Prostate gland (tissue), 2 donors: ENCODE results near the gene CCDC167. TPM values are rescaled to one million over a fixed set of nuclear protein-coding genes. Genes with fewer than 3 reads are reported as not detected.
"Not testable (repeated sequence)": the region's sequence is repeated elsewhere in the genome, so short reads cannot be mapped to it uniquely, and the experiment has no call there.

ENCODE experiments used
- DNase-seq: peaks from one replicate; pipeline ENCODE4 v3.0.0-alpha.2; 2019; ENCODE audit warnings: low spot score
- H3K27ac ChIP-seq, 2 donors: fragments of 200-600 bp; sonication (generic); 2 replicates each; pipeline ENCODE4 v1.5.1; 2017 to 2019
- H3K27me3 ChIP-seq: fragments of 200-600 bp; sonication (generic); replicated peaks from 2 replicates; pipeline ENCODE4 v1.5.1; 2019; ENCODE audit not compliant: insufficient read depth
- H3K36me3 ChIP-seq, 2 donors: fragments of 200-600 bp; sonication (generic); 1 replicate in 1 of 2; 2 replicates in 1 of 2; pipeline versions ENCODE4 v1.5.1 to v1.8.1; 2017 to 2019
- H3K4me1 ChIP-seq: fragments of 200-600 bp; sonication (generic); replicated peaks from 2 replicates; pipeline ENCODE4 v1.5.1; 2019
- H3K4me3 ChIP-seq, 2 donors: fragments of 200-600 bp; sonication (generic); 2 replicates each; pipeline ENCODE4 v1.5.1; 2017 to 2019
- H3K9me3 ChIP-seq: fragments of 200-600 bp; sonication (generic); 2 replicates; pipeline ENCODE4 v1.5.1; 2017
- CTCF ChIP-seq, 4 experiments: fragments of 200-600 bp in 2 of 4; fragments of 450-650 bp in 2 of 4; sonication (generic) in 2 of 4; IDR thresholded peaks; 1 replicate in 3 of 4; 2 replicates in 1 of 4; pipeline ENCODE4 v1.5.1; 2016 to 2019; ENCODE audit warnings: antibody characterized with exemption in 4 of 4, mild to moderate bottlenecking in 2 of 4, moderate library complexity in 2 of 4
- POLR2A ChIP-seq: fragments of 450-650 bp; IDR thresholded peaks from one replicate; pipeline ENCODE4 v1.6.1; 2016; ENCODE audit warnings: antibody characterized with exemption, mild to moderate bottlenecking
- POLR2AphosphoS5 ChIP-seq: sonication (generic); formaldehyde crosslinking; IDR thresholded peaks from one replicate; pipeline ENCODE4 v1.6.1; 2017; ENCODE audit warnings: antibody characterized with exemption
- WGBS: methylation state at CpG from one replicate; pipeline ENCODE4 v1.1.5; 2018; 5-methylcytosine and 5-hydroxymethylcytosine counted together
- intact Hi-C: fragments of 100-400 bp; cut with DNase I; formaldehyde crosslinking; loops from one replicate; pipeline ENCODE4 v1.14.2; 2022
- total RNA-seq, 2 donors: library from RNA; depleted of rRNA; stranded (reverse); fragments of >200 nt; gene quantifications; one replicate each; pipeline ENCODE4 v1.1.0, GENCODE V29; 2016

Gene CCDC167
- total RNA-seq, 2 donors from 2014 or later = 46.9 to 54.6 TPM

GRCh38 chr6:37501632-37502491 is 2.2 kb upstream of the CCDC167 start:
- TF ChIP-seq CTCF (IDR thresholded peaks at IDR 0.05) (no peak), POLR2AphosphoS5 (no peak), POLR2A (no peak)
- no peak for DNase-seq
- Histone ChIP-seq H3K9me3 (no peaks in the 10 kb centered on the region), H3K36me3 (no peaks in the 10 kb centered on the region), H3K4me1 (no peaks in the 10 kb centered on the region), H3K4me3 (no peak overlapping the region), H3K27me3 (no peaks in the 10 kb centered on the region), H3K27ac (no peak overlapping the region)
- WGBS = 66% methylated on average over 10 of the region's 10 CpGs
- intact Hi-C loops = no loop called here

GRCh38 chr6:37500904-37501303 is 1.2 kb upstream of the CCDC167 start:
- H3K27me3 ChIP-seq, intact Hi-C loops, H3K4me3 ChIP-seq, H3K4me1 ChIP-seq, H3K36me3 ChIP-seq, H3K27ac ChIP-seq, H3K9me3 ChIP-seq, DNase-seq: not testable (repeated sequence)
- 90% methylated on average over 6 of the region's 6 CpGs for WGBS

- 71% methylated on average over 4 of the region's 4 CpGs for WGBS
- H3K4me1 ChIP-seq = no peaks in the 10 kb centered on the region
- no peak for TF ChIP-seq POLR2AphosphoS5
- no peak for TF ChIP-seq CTCF (IDR thresholded peaks at IDR 0.05)
- TF ChIP-seq POLR2A = no peak
- no peak overlapping the region for H3K27ac ChIP-seq
- no peak for DNase-seq
- H3K4me3 ChIP-seq = peak overlapping the region; percentile 59 to 61
- no peaks in the 10 kb centered on the region for H3K36me3 ChIP-seq
- no peaks in the 10 kb centered on the region for H3K27me3 ChIP-seq
- intact Hi-C loops = no loop called here
- H3K9me3 ChIP-seq = no peaks in the 10 kb centered on the region
These were observed 558 bp upstream of the CCDC167 start for GRCh38 chr6:37500294-37500608.

- WGBS = 93% methylated on average over 13 of the region's 13 CpGs
- Histone ChIP-seq H3K27me3 (no peaks in the 10 kb centered on the region), H3K4me1 (no peaks in the 10 kb centered on the region), H3K4me3 (no peak overlapping the region), H3K27ac (no peak overlapping the region), H3K9me3 (no peaks in the 10 kb centered on the region), H3K36me3 (no peaks in the 10 kb centered on the region)
- no peak for DNase-seq
- intact Hi-C loops = no loop called here
- peak; percentile 68 for TF ChIP-seq POLR2AphosphoS5
- no peak for TF ChIP-seq POLR2A
These were observed 2.5 kb downstream of the CCDC167 start for GRCh38 chr6:37496951-37497885.

- Histone ChIP-seq H3K4me1 (no peaks in the 10 kb centered on the region), H3K4me3 (no peak overlapping the region), H3K9me3 (no peaks in the 10 kb centered on the region), H3K36me3 (no peaks in the 10 kb centered on the region), H3K27ac (no peak overlapping the region), H3K27me3 (no peaks in the 10 kb centered on the region)
- intact Hi-C loops = no loop called here
- DNase-seq = no peak
- no peak for TF ChIP-seq POLR2A
- no peak for TF ChIP-seq POLR2AphosphoS5
- TF ChIP-seq CTCF (IDR thresholded peaks at IDR 0.05) = no peak
- 88% methylated on average over 4 of the region's 4 CpGs for WGBS
These were observed 4.3 kb downstream of the CCDC167 start for GRCh38 chr6:37495244-37495934.
